GM18861 (cell line): Measurements from ENCODE around the gene EAF1.
"Not testable (repeated sequence)": the region's sequence is repeated elsewhere in the genome, so short reads cannot be mapped to it uniquely, and the experiment has no call there.

ENCODE experiments used
- ATAC-seq: cut with Tn5 transposase; IDR thresholded peaks from one replicate; pipeline ENCODE4 v1.9.1; 2021; ENCODE audit not compliant: unreplicated experiment

EAF1 gene

DNA sequence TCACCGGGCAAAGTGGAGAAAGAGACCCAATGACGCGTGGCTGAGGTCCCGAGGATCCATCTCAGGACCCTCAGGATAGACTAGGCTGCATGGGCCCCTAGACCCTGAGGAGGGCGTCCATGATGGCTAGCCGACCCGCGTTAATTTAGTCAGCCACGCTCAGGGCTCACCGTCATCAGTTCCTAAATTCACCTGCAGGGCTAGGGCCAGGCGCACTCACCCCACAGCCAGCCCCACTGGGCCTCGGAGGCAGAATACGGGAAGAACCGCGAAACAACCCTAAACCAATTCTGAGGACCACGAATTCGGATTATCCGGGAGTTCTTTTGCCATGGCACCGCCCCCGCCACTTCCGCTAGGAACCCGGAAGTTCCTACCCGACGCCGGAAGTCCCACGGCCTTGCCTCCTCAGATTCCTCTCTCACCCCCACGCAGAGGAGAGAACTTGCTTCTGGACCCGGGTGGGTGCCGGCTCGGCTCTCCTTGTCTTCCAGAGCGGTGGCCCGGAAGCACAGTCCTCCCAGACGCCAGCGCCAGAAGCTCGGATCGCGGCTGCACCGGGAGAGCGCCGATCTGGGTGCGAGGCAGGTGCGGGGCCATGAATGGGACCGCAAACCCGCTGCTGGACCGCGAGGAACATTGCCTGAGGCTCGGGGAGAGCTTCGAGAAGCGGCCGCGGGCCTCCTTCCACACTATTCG is at the start of gene EAF1, which contains the start of gene METTL6:
Gene EAF1 (plus strand): TSS at position 417 of the 699 bp plus-strand sequence. CDS start 182 bp downstream, at position 599.
Gene METTL6 (minus strand): TSS at position 363 of the 699 bp plus-strand sequence. CDS start 1,033 bp downstream, outside the sequence.
- peak; percentile 86 for ATAC-seq

- peak; percentile 88 for ATAC-seq
Measured at GRCh38 chr3:15377961-15378791, 49.2 kb upstream of the EAF1 start.

- ATAC-seq = no peak
Measured at GRCh38 chr3:15380980-15381890, 46.2 kb upstream of the EAF1 start.

DNA sequence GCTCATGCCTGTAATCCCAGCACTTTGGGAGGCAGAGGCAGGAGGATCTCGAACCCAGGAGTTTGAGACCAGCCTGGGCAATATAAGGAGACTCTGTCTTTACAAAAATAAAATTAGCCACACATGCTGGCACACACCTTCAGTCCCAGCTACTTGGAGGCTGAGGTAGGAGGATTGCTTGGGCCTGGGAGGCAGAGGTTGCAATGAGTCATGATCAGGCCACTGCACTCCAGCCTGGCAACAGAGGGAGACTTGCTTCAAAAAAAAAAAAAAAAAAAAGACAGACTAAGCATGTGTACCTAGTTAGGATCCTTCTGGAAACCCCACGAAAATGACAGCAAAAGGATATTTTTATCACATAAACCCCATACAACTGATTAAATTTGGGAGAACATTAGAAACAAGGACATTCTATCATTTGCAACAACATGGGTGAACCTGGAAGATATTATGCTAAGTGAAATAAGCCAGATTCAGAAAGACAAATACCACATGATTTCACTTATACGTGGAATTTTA is 44.9 kb upstream of the EAF1 start:
- ATAC-seq = no peak

GRCh38 chr3:15384510-15385237 is 42.7 kb upstream of the EAF1 start:
- peak; percentile 82 for ATAC-seq

GRCh38 chr3:15385238-15385695 is 42.1 kb upstream of the EAF1 start:
- ATAC-seq = not testable (repeated sequence)

DNA sequence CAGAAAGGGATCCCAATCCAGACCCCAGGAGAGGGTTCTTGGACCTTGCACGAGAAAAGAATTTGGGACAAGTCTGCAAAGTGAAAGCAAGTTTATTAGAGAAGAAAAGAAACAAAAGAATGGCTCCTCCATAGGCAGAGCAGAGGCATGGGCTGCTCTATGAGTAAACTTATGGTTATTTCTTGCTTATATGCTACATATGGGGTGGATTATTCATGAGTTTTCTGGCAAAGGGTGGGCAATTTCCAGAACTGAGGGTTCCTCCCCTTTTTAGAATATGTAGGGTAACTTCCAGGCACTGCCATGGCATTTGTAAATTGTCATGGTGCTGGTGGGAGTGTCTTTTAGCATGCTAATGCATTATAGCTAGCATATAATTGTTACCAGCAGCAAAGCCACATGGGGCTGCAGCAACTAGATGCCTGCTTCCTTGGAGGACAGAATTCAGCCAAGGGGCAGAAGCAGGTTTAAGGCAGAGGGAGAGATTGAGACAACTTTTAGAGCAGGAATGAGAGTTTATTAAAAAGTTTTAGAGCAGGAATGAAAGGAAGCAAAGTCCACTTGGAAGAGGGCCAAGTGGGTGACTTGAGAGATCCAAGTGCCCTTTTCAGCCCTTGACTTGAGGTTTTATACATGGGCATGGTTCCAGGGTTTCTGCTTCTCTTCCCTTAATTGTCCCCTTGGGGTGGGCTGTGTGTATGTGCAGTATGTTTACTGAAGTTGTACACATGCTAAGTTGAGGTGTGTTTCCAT is 41.3 kb upstream of the EAF1 start:
- ATAC-seq = no peak

DNA sequence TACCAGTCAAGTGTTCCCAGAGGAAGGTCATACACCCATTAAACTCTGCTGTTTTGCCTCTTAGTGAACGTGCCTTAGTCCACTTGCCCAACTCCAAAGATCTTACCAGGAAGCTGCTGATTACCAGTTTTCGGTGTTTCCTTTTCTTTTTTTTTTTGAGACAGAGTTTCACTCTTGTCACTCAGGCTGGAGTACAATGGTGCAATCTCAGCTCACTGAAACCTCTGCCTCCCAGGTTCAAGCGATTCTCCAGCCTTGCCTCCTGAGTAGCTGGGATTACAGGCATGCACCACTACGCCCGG is 40.8 kb upstream of the EAF1 start:
- ATAC-seq = not testable (repeated sequence)

- no peak for ATAC-seq
Measured at GRCh38 chr3:15387171-15387581, 40.2 kb upstream of the EAF1 start.

DNA sequence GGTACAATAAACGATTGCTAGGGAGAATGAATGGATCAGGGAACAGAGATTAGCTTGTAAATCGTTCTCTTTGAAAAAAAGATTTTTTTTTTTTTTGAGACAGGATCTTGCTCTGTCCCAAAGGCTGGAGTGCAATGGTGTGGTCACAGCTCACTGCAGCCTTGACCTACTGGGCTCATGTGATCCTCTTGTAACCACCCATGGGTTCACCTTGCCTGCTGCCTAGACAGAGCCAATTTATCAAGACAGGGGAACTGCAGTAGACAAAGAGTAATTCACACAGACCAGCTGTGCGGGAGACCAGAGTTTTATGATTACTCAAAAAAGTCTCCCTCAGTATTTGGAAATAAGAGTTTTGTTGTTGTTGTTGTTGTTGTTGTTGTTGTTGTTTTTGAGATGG is 39.7 kb upstream of the EAF1 start:
- ATAC-seq = no peak

- not testable (repeated sequence) for ATAC-seq
Measured at GRCh38 chr3:15388335-15388734, 39.1 kb upstream of the EAF1 start.

- ATAC-seq = no peak
Measured at GRCh38 chr3:15390460-15390859, 36.9 kb upstream of the EAF1 start.

DNA sequence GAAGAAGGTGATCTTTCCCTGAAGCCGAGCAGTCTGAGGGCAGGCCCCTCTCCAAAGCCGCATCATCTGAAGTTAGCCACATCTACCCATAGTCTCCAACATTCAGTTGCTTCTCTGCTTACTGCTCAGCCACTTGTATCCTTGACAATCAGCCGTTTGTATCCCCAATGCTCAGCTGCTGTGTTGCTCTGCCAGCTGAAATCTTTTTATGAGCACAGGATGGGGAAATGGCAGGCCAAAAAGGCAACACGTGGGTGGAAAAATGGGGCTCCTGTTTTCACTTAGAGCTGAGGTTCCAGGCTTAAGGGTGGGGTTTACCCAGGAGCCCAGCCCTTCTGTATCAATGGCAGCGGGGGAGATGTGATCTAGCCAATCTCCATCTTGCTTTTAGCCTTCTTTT is 36.4 kb upstream of the EAF1 start:
- no peak for ATAC-seq

- not testable (repeated sequence) for ATAC-seq
Measured at GRCh38 chr3:15393252-15393651, 34.1 kb upstream of the EAF1 start.

- not testable (repeated sequence) for ATAC-seq
Measured at GRCh38 chr3:15398731-15399133, 28.7 kb upstream of the EAF1 start.

- no peak for ATAC-seq
Measured at GRCh38 chr3:15399970-15400369, 27.4 kb upstream of the EAF1 start.

- ATAC-seq = no peak
Measured at GRCh38 chr3:15401936-15402335, 25.5 kb upstream of the EAF1 start.

DNA sequence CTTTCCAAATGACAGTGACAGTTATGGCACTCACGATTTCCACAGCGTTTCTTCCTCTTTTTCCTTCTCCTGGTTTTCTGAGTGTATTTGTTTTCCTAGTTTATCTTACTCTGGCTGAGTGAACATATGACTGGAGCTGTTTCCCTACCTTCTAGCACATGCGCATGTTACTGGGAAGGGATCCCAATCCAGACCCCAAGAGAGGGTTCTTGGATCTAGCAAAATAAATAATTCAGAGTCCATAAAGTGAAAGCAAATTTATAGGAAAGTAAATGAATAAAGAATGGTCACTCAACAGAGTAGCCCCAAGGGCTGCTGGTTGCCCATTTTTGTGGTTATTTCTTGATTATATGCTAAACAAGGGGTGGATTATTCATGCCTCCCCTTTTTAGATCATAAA is 23.9 kb upstream of the EAF1 start:
- ATAC-seq = no peak

DNA sequence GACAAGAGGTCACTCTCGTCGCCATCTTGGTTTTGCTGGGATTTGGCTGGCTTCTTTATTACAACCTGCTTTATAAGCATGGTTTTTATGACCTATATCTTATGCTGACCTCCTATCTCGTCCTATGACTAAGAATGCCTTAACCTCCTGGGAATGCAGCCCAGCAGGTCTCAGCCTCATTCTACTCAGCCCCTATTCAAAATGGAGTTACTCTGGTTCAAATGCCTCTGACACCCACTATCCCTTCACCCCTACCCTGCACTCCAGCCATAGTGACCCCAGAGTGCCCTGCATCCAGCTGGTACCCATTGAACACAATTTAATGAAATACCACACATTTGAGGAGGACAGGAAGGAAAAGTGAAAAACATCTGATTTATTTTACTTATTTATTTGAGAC is 23.4 kb upstream of the EAF1 start:
- ATAC-seq = no peak

- no peak for ATAC-seq
Measured at GRCh38 chr3:15404767-15405166, 22.6 kb upstream of the EAF1 start.
